ENCODE measurements around the gene COMMD3. TPM values are rescaled to one million over a fixed set of nuclear protein-coding genes. Genes with fewer than 3 reads are reported as not detected.

The COMMD3 gene
- 50.2 to 57.4 TPM (median 55.0 TPM) in 5 replicates for total RNA-seq (2022; extraction: Qiagen RNA extraction)

GRCh38 chr10:22316286-22317075, at the start of gene COMMD3:
Gene COMMD3 (plus strand): TSS chr10:22316388. CDS start chr10:22316418, 30 bp downstream.

DNA sequence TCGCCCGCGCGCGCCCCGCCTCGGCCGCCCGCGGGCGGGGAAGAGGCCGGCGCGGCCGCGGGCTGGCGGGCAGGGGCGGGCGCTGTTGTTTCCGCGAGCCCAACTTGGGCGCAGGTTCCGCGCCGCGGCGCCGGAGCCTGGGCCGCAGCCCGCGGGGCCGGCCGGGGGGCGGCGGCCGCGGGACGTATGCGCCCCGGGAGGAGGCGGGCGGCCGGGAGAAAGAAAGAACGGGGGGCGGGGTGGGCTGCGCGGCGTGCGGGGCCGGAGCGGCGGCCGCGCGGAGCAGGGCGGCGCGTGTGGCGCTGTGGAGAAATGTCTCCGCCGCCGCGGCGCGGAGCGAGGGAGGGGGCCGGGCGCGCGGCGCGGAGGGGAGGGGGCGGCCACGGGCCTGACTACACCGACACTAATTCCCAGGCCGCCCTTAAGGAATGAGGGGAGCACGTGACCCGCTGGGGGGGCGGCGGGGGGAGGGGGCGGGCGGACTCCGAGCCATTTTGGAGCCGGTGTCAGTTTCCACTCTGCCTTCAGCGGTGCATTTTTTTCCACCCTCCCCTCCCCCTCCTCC, 4.5 kb downstream of the COMMD3 start, which contains the start of gene BMI1:
TSS of gene BMI1 (plus strand) at position 509 of the 565 bp plus-strand sequence. CDS start 5,351 bp downstream, outside the sequence.

DNA sequence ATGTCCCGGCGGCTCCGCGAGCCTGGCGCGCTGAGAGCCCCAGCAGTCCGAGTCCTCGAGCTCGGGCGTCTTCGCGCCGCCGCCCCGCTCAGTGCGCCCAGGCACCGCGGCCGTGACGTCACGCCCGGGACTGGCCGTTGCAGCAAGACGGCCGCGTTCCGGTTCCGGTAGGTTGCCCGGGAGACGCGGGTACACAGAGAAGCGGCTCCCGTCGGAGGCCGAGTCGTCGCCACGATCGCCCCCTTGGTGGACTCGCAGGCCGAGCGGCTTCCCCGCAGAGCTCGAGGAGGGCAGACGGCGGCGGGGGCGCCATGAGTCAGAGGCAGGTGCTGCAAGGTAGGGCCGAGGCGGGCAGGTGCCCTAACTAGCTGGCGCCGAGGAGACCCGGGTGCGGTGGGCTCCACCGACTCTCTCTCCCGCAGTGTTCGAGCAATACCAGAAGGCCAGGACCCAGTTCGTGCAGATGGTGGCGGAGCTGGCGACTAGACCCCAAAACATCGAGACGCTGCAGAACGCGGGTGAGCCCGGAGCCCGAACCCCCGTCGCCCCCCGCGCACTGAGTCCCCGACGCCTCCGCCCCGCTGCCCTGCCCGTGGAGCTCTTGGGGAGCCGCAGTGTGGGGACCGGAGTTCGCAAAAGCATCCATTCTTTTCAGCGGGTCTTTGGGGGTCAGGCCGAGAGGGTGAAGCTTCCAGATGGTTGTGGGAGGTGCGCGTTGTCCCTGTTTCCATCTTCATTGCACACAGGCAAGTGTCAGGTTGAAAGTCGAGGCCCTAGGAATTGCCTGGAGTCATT, 29.3 kb downstream of the COMMD3 start, which contains the start of gene SPAG6:
TSS of gene SPAG6 (plus strand) at position 196 of the 795 bp plus-strand sequence. CDS start at position 312, 116 bp downstream.

Other genes starting within 250 kb of the COMMD3 start
- 0.07 to 0.21 TPM in 2 of 5 replicates, not detected in the others for gene EBLN1, start 98.4 kb upstream of the COMMD3 start, total RNA-seq (2022; extraction: Qiagen RNA extraction)
- 37.5 to 49.4 TPM (median 40.2 TPM) in 5 replicates for gene BMI1, start 4.7 kb downstream of the COMMD3 start, total RNA-seq (2022; extraction: Qiagen RNA extraction)
- gene SPAG6, start 29.1 kb downstream of the COMMD3 start, total RNA-seq (2022; extraction: Qiagen RNA extraction) = not detected in 5 replicates

Measured in A549 treated with CORT108297 at 1 μM for 4 hours (cell line).